ENCODE data around the gene TUBA4B.
A peak's percentile ranks its signal among the peaks of the same experiment; 100 is the strongest.

The TUBA4B gene

DNA sequence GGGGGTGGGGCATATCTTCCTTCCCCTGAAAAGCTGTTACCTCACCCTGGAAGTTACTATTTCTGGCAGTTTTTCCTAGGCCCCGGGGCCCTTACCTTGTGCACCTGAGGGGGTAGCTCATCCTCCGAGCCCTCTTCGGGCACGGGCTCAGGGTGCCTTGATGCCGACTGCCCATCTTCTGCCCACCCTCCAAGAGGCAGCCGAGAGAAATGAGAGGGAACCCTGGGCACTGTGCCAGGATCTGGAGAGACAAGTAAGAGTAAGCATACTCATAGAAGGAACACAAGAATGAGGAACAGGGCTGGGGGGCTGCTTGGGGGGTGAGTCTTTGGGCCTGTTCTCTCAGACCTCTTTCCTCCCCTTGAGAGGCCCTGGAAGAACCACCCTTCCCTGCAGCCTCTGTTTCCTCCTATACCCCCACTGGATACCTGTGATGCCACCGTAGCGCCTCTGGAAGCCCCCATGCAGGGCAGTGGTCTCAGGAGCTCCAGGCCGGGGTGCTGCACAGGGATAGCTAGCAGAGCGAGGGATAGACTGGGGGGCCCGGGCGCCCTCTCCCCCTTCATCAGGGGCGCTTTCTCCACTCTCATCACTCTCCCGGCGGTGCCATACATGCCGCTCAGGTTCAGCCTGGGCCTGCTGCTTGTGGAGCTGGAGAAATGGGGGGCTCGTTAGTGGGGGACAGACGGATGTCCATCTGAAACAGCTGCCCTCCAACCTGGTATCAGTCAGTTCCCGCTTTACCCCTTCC is 32.2 kb upstream of the TUBA4B start:
- Histone ChIP-seq H3K36me3 (ENCODE audit: insufficient read depth, low read depth, low read length) (peaks cover 46% of the 10 kb centered on the region), H3K4me3 (ENCODE audit: low read length) (no peak overlapping the region), H3K4me1 (ENCODE audit: insufficient read depth, low read length) (peaks cover 3% of the 10 kb centered on the region; the same call in 1 of the 2 replicates), H3K27ac (ENCODE audit: low read length) (no peak overlapping the region), H3K9me3 (ENCODE audit: insufficient read depth, low read depth, low read length) (no peaks in the 10 kb centered on the region), H3K27me3 (ENCODE audit: insufficient read depth, low read length) (no peaks in the 10 kb centered on the region), H3K9ac (ENCODE audit: low read depth, low read length) (no peak overlapping the region)

DNA sequence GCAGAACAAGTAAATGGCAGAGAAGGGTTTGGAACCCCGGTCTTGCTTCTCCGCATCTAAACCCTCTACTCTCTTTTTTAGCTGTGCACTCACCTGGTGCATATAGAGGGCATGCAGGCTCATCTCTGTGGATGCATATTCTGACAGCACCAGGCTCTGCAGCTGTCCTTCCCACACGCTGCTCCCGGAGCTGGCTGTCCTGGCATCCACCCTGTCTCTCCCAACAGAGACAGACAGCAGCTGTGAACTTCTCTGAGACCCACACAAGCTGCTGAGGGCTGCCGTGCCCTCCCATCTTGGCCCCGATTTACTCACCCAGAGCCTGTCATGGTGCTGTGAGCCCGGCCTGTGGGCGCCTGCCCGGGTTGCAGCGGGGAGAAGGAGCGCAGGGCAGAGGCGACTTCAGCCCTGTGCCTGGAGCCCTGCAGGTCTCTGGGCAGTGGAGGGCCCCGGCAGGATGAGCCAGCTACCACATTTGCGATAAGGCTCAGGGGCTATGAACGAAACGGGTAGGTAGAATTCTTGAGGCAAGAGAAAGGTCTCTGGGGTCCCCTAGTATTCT is 31.0 kb upstream of the TUBA4B start:
- H3K36me3 ChIP-seq (ENCODE audit: insufficient read depth, low read depth, low read length) = peaks cover 46% of the 10 kb centered on the region
- H3K9ac ChIP-seq (ENCODE audit: low read depth, low read length) = no peak overlapping the region
- no peak overlapping the region for H3K4me3 ChIP-seq (ENCODE audit: low read length)
- no peaks in the 10 kb centered on the region for H3K9me3 ChIP-seq (ENCODE audit: insufficient read depth, low read depth, low read length)
- peaks cover 3% of the 10 kb centered on the region; the same call in 1 of the 2 replicates for H3K4me1 ChIP-seq (ENCODE audit: insufficient read depth, low read length)
- no peaks in the 10 kb centered on the region for H3K27me3 ChIP-seq (ENCODE audit: insufficient read depth, low read length)
- H3K27ac ChIP-seq (ENCODE audit: low read length) = no peak overlapping the region

DNA sequence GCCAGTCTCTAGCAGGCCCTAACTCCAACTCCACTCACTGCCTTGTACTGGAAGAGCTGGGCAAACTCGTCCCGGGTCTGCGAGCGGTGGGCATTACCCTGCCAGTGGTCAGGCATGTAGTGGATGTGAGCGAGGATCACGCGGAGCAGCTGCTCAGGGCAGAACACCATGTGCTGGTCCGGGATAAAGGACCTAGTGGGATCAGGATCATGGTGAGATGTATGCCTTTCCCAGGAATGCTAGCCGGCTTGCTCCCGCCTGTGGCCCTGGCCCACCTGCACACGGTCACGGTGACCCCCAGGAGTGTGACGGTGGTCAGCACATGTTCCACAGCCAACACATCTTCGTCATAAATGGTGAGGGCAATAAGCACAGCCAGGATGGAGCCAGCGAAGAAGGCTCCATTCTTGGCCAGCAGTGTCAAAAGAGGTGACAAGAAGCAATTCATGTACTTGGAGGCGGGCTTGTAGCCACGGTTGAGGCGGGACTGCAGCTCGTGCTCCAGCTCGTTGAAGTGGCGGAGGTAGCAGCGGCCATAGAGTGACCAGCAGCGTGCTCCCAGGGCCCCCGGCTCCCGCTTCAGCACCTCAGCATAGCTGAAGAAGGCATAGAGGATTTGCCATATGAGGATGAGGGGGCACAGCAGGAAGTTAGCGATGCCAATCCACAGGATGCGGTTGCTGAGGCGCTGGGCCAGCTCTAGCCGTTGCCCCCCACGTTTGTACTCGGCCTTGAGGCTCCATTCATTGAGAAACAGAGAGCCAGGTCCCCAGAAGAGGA is 29.0 kb upstream of the TUBA4B start:
- no peaks in the 10 kb centered on the region for H3K27me3 ChIP-seq (ENCODE audit: insufficient read depth, low read length)

DNA sequence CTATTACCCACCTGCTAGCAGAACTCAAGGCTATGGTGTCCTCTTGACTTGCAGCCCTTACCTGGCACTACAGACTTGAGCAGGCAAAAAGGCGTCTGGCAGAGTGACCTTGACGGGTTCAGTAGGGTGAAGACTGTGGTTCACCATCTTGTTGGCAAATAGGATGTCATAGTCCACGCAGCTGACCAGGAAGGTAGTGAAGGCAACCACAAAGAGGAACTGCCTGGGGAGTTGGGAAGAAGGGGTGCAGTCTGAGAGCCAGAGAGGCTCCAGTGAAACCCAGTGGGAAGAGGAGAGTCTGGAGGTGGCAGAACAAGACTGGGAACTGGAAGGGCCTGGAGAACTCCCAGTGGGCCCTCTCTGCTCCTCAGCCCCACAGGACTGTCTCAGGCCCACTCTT is 27.7 kb upstream of the TUBA4B start:
- peaks cover 46% of the 10 kb centered on the region for H3K36me3 ChIP-seq (ENCODE audit: insufficient read depth, low read depth, low read length)
- H3K4me3 ChIP-seq (ENCODE audit: low read length) = no peak overlapping the region
- no peak overlapping the region for H3K27ac ChIP-seq (ENCODE audit: low read length)
- H3K9ac ChIP-seq (ENCODE audit: low read depth, low read length) = no peak overlapping the region
- H3K4me1 ChIP-seq (ENCODE audit: insufficient read depth, low read length) = peaks cover 6% of the 10 kb centered on the region; the same call in 1 of the 2 replicates
- H3K27me3 ChIP-seq (ENCODE audit: insufficient read depth, low read length) = no peaks in the 10 kb centered on the region
- no peaks in the 10 kb centered on the region for H3K9me3 ChIP-seq (ENCODE audit: insufficient read depth, low read depth, low read length)

More for the DNA sequence above, 29.0 kb upstream of the TUBA4B start:
- no peak overlapping the region for H3K27ac ChIP-seq (ENCODE audit: low read length)
- no peaks in the 10 kb centered on the region for H3K9me3 ChIP-seq (ENCODE audit: insufficient read depth, low read depth, low read length)
- no peak overlapping the region for H3K4me3 ChIP-seq (ENCODE audit: low read length)
- peaks cover 8% of the 10 kb centered on the region; the same call in 1 of the 2 replicates for H3K4me1 ChIP-seq (ENCODE audit: insufficient read depth, low read length)
- H3K9ac ChIP-seq (ENCODE audit: low read depth, low read length) = no peak overlapping the region
- peaks cover 46% of the 10 kb centered on the region for H3K36me3 ChIP-seq (ENCODE audit: insufficient read depth, low read depth, low read length)

DNA sequence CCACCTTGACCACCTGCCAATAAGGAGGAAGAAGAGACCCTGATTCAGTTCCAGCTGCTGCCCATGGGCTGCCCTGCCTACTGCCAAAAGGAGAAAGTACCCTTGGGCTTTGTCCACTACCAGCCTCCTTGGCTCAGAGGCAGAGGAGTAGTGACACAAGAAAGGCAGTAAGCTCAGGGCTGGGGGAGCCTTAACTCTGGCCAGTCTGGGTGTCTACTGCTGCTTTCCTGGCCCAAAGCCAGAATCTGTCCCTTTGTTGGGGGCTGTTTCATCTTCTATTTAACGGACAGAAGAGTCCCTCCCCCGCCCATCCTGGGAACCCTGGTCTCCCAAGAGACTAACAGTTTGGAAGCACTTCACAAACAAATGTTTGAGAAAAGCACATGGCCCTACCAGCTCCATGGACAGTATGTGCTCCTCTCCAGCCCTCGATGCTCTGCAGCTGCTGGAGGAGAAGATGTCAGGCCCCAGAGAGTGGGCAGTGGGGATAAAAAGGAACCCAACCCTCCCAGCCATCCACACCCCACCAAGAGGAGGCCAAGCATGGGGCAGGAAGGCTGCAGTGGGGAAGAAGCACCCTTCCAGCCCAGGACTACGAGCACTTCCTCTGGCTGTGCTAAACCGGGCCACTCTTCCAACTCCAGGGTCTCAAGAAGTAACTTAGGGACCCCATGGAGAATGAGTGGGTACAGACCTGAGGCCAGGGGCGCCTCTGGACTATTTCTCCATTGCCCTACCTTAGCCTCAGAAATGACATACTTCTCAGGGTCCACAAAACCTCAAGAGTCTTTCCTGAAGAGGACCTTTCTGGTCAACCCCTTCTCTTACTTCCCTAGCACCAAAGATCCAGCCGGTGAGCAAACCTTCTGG is 24.8 kb upstream of the TUBA4B start:
- H3K9me3 ChIP-seq (ENCODE audit: insufficient read depth, low read depth, low read length) = no peaks in the 10 kb centered on the region
- H3K27ac ChIP-seq (ENCODE audit: low read length) = no peak overlapping the region
- no peaks in the 10 kb centered on the region for H3K27me3 ChIP-seq (ENCODE audit: insufficient read depth, low read length)
- peak overlapping the region; percentile 97 for H3K4me3 ChIP-seq (ENCODE audit: low read length)
- H3K36me3 ChIP-seq (ENCODE audit: insufficient read depth, low read depth, low read length) = peaks cover 44% of the 10 kb centered on the region
- H3K4me1 ChIP-seq (ENCODE audit: insufficient read depth, low read length) = peaks cover 6% of the 10 kb centered on the region; the same call in 1 of the 2 replicates
- H3K9ac ChIP-seq (ENCODE audit: low read depth, low read length) = peak overlapping the region; percentile 90

DNA sequence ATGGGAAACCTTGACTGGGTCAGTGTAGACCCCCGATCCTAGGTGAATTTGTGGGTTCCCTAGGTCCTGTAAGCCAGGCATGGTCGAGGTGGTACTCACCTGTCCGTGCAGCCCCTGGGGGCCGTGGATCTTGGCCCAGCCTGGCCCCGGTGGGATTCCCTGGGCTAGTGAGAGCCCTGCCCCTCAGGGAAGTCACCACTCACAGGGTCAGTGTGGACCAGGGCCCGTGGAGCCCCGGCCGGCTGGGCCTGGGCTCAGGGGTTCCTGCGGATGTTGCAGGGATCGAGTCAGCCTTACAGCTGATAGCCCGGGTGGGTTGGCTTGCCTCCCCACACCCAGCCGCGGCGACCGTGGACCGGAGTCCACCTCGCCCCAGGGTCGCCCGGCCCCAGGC is 24.1 kb upstream of the TUBA4B start:
- Histone ChIP-seq H3K27me3 (ENCODE audit: insufficient read depth, low read length) (no peaks in the 10 kb centered on the region), H3K4me1 (ENCODE audit: insufficient read depth, low read length) (peaks cover 6% of the 10 kb centered on the region; the same call in 1 of the 2 replicates)

DNA sequence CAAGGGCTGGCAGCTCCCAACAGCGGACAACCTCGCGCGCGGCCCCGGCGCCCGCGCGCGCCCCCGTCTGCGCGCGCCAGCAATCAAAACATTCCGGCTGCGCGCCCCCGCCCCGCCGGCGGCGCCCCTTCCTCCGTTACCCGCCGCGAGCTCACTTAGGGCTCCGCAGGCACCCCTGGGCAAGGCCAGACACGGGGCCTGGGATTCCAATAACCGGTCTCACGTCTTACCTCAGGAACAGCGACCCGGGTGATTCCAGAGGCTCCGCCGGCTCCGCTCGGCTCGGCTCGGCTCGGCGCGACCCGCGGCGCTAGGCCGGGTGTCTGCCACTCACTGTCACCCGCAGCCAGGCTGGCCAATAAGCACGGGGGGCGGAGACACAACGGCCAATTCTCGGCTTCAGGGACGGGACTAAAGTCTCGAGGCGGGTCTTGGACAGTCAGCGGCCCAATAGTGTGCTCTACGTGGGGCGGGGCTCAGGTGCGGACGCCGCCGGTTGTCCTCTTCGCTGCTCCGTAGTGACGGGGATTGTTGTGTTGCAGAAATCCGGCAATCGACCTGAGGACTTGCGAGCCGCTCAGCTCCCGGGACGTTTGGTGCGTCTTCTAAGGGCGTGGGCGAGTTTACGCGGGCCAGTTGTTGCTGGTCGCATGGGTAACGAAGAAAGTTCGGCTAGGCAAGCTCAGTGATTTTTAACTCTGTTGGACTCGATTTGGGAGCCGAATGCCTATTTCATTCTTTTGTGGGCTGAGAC is 23.6 kb upstream of the TUBA4B start, which contains the start of the genes ANKZF1 and ATG9A:
TSS of gene ANKZF1 (plus strand) at position 502 of the 754 bp plus-strand sequence. CDS start 452 bp downstream, outside the sequence.
TSS of gene ATG9A (minus strand) at position 332 of the 754 bp plus-strand sequence. CDS start 1,612 bp downstream, outside the sequence.
- peak within 1 kb of the TSS; percentile 97 for H3K4me3 ChIP-seq (ENCODE audit: low read length)
- peaks cover 6% of the 10 kb centered on the region; the same call in 1 of the 2 replicates for H3K4me1 ChIP-seq (ENCODE audit: insufficient read depth, low read length)
- H3K9me3 ChIP-seq (ENCODE audit: insufficient read depth, low read depth, low read length) = no peaks in the 10 kb centered on the region
- H3K36me3 ChIP-seq (ENCODE audit: insufficient read depth, low read depth, low read length) = peaks cover 44% of the 10 kb centered on the region
- H3K9ac ChIP-seq (ENCODE audit: low read depth, low read length) = peak within 1 kb of the TSS; percentile 91
- H3K27me3 ChIP-seq (ENCODE audit: insufficient read depth, low read length) = no peaks in the 10 kb centered on the region
- peak within 1 kb of the TSS; percentile 74 for H3K27ac ChIP-seq (ENCODE audit: low read length)

More for the DNA sequence above, 24.1 kb upstream of the TUBA4B start:
- H3K9me3 ChIP-seq (ENCODE audit: insufficient read depth, low read depth, low read length) = no peaks in the 10 kb centered on the region
- peak overlapping the region; percentile 97 for H3K4me3 ChIP-seq (ENCODE audit: low read length)
- peak overlapping the region; percentile 90 for H3K9ac ChIP-seq (ENCODE audit: low read depth, low read length)
- H3K27ac ChIP-seq (ENCODE audit: low read length) = no peak overlapping the region
- H3K36me3 ChIP-seq (ENCODE audit: insufficient read depth, low read depth, low read length) = peaks cover 44% of the 10 kb centered on the region

DNA sequence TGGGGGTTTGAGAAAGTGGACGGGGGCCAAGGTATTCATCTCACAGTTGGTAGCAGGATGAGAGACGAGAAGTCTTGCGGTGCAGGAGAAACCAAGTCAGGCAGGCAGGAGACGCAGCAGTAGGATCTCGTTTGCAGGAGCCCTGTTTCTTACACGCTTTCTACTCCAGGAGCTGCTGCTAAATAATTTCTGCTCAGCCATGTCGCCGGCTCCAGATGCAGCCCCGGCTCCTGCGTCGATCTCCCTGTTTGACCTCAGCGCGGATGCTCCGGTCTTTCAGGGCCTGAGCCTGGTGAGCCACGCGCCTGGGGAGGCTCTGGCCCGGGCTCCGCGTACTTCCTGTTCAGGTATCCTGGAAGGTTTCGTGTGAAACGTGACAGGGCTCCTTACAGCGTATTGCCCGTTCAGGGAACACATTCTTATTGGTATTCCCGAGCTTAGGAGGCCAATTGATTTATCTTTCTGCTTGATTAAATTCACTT is 22.9 kb upstream of the TUBA4B start:
- Histone ChIP-seq H3K9ac (ENCODE audit: low read depth, low read length) (peak overlapping the region; percentile 91), H3K4me1 (ENCODE audit: insufficient read depth, low read length) (peaks cover 6% of the 10 kb centered on the region; the same call in 1 of the 2 replicates), H3K27me3 (ENCODE audit: insufficient read depth, low read length) (no peaks in the 10 kb centered on the region), H3K4me3 (ENCODE audit: low read length) (peak overlapping the region; percentile 97), H3K36me3 (ENCODE audit: insufficient read depth, low read depth, low read length) (peaks cover 44% of the 10 kb centered on the region), H3K27ac (ENCODE audit: low read length) (peak overlapping the region; percentile 74), H3K9me3 (ENCODE audit: insufficient read depth, low read depth, low read length) (no peaks in the 10 kb centered on the region)

DNA sequence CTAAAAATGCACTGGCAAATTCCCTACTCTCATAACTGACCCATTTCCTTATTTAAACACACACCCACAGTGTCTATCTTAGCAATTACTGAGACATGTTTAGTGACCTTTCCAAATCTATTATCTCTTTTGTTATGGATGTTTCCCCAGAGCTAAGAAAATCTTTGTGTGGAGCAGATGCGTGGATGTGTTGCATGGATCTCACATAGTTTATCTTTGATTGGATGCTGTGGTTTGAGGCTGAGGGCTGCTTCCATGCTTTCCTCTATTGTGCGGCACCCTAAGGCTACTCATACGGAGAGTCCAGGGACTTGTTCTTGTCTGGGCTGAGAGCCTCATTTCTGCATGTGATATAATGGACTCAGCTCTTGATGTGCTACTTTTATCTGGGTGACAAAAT is 18.7 kb upstream of the TUBA4B start:
- no peaks in the 10 kb centered on the region for H3K4me1 ChIP-seq (ENCODE audit: insufficient read depth, low read length)
- no peak overlapping the region for H3K27ac ChIP-seq (ENCODE audit: low read length)
- H3K36me3 ChIP-seq (ENCODE audit: insufficient read depth, low read depth, low read length) = peaks cover 68% of the 10 kb centered on the region
- H3K4me3 ChIP-seq (ENCODE audit: low read length) = no peak overlapping the region
- H3K9me3 ChIP-seq (ENCODE audit: insufficient read depth, low read depth, low read length) = no peaks in the 10 kb centered on the region
- no peaks in the 10 kb centered on the region for H3K27me3 ChIP-seq (ENCODE audit: insufficient read depth, low read length)
- no peak overlapping the region for H3K9ac ChIP-seq (ENCODE audit: low read depth, low read length)

DNA sequence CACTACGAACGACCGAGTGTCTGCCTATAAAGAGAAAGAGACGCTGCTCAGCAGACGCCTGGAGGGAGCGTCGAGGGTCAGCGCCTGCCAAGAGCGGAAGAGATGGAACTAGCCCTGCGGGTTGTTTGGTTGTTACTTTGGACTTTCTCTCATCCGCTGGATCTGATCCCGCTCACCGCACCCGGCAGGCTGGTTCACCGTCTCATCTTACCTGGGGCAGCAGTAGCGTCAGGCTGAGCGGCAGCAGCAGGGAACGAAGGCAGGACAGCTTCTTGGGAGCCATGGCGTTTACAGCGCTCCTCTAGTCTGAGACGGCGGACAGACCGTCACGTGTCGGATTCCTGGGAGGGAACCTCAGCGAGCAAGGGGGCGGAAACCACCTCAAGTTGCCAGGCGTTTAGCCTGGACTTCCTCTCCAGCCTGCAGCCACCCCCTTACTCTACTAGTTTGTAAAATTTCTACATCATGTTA is 9.7 kb upstream of the TUBA4B start:
- H3K27ac ChIP-seq (ENCODE audit: low read length) = no peak overlapping the region
- H3K4me1 ChIP-seq (ENCODE audit: insufficient read depth, low read length) = peaks cover 4% of the 10 kb centered on the region; the same call in 1 of the 2 replicates
- no peak overlapping the region for H3K4me3 ChIP-seq (ENCODE audit: low read length)
- no peaks in the 10 kb centered on the region for H3K27me3 ChIP-seq (ENCODE audit: insufficient read depth, low read length)
- H3K9me3 ChIP-seq (ENCODE audit: insufficient read depth, low read depth, low read length) = no peaks in the 10 kb centered on the region
- H3K36me3 ChIP-seq (ENCODE audit: insufficient read depth, low read depth, low read length) = peaks cover 13% of the 10 kb centered on the region
- H3K9ac ChIP-seq (ENCODE audit: low read depth, low read length) = no peak overlapping the region
